ACC112 (cell line): ENCODE measurements around the gene EPC2.
A peak's percentile ranks its signal among the peaks of the same experiment; 100 is the strongest.
"Not testable (repeated sequence)": the region's sequence is repeated elsewhere in the genome, so short reads cannot be mapped to it uniquely, and the experiment has no call there.

Source experiments
- H2AFZ ChIP-seq: fragments of 200-600 bp; sonication (generic); one replicate; pipeline ENCODE4 v1.6.0; 2017; ENCODE audit warnings: antibody characterized with exemption, low read length; ENCODE audit not compliant: unreplicated experiment
- H3K27ac ChIP-seq: fragments of 200-600 bp; sonication (generic); 2 replicates; pipeline ENCODE4 v1.5.1; 2014; ENCODE audit warnings: low read depth, mild to moderate bottlenecking, antibody characterized with exemption, low read length, moderate library complexity
- H3K27me3 ChIP-seq: fragments of 200-600 bp; sonication (generic); 2 replicates; pipeline ENCODE4 v1.6.1; 2014; ENCODE audit warnings: mild to moderate bottlenecking, antibody characterized with exemption, low read length, moderate library complexity, mixed read lengths; ENCODE audit not compliant: insufficient read depth
- H3K36me3 ChIP-seq: fragments of 200-600 bp; sonication (generic); 2 replicates; pipeline ENCODE4 v1.6.1; 2016; ENCODE audit warnings: mild to moderate bottlenecking, antibody characterized with exemption, low read length, moderate library complexity, mixed read lengths; ENCODE audit not compliant: insufficient read depth
- H3K4me1 ChIP-seq: fragments of 200-600 bp; sonication (generic); one replicate; pipeline ENCODE4 v1.6.1; 2016; ENCODE audit warnings: low read length, mixed read lengths; ENCODE audit not compliant: insufficient read depth, unreplicated experiment, control insufficient read depth
- H3K4me3 ChIP-seq: fragments of 200-600 bp; sonication (generic); 2 replicates; pipeline ENCODE4 v1.5.1; 2014; ENCODE audit warnings: mild to moderate bottlenecking, low read depth, low read length
- H3K79me2 ChIP-seq: fragments of 200-600 bp; sonication (generic); one replicate; pipeline ENCODE4 v1.6.0; 2016; ENCODE audit warnings: low read length; ENCODE audit not compliant: control insufficient read depth, unreplicated experiment, insufficient read depth

Gene EPC2

DNA sequence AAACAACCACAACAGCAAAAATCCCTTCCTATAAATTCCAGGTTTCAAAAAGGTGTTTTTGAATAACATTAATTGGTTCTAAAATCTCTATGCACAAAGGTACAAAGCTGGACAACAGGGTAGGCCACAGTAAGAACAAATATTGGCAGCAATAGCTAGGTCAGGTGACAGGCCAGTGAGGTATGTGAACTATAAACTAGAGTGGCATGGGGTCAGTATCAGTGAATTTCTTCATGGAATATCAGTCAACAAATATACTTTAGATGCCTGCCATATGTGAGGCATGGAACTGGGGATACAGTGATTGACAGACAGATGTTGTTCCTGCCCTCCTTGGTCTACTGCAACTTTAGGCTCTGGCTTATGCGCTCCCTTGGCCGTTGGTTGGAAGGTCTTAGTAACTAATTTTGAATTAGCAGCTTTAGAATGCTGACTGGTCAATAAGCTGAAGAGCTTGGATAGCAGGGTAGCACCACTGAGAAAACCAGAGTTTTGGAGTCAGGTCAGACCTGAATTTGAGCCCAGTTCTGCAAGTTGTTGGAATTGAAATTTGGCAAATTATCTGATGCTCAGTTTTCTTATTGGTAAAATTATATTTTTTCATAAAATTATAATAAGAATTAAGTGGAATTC, 2.3 kb upstream of the EPC2 start:
- Histone ChIP-seq H3K4me3 (no peak overlapping the region), H3K27ac (no peak overlapping the region), H3K4me1 (peaks cover 19% of the 10 kb centered on the region), H3K36me3 (no peaks in the 10 kb centered on the region), H3K27me3 (no peaks in the 10 kb centered on the region), H3K79me2 (peaks cover 19% of the 10 kb centered on the region), H2AFZ (peak overlapping the region; percentile 18)

DNA sequence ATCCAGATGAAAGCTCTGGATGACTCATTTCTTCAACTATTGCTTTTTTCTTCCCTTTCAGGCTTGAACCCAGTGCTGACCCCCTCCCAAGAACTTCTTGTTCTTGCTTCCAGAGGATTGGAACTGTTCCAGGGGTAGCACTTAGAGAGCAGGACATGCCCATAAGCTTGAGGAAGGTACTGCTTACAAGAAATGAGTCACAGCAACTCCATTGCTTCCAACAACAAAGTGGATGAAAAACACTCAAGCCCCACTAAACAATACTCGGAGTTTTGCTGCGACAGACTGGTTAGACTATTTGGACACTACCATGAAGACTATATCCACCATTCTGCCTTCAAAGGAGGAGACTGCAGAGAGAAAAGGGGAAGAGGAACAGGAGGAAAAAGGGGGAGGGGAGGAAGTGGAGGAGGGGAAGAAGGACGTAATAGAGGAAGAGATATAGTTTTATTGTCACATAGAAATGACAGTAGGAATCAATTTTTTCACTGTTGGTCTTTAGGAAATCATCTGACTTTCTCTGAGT, 1.6 kb upstream of the EPC2 start:
- H2AFZ ChIP-seq = peak overlapping the region; percentile 37
- no peaks in the 10 kb centered on the region for H3K27me3 ChIP-seq
- H3K4me3 ChIP-seq = peak overlapping the region; percentile 89
- H3K4me1 ChIP-seq = peaks cover 19% of the 10 kb centered on the region
- H3K79me2 ChIP-seq = peaks cover 26% of the 10 kb centered on the region
- H3K36me3 ChIP-seq = no peaks in the 10 kb centered on the region
- H3K27ac ChIP-seq = 0 out of 2 replicates have a peak overlapping the region, but pooled peaks have one; percentile 6

DNA sequence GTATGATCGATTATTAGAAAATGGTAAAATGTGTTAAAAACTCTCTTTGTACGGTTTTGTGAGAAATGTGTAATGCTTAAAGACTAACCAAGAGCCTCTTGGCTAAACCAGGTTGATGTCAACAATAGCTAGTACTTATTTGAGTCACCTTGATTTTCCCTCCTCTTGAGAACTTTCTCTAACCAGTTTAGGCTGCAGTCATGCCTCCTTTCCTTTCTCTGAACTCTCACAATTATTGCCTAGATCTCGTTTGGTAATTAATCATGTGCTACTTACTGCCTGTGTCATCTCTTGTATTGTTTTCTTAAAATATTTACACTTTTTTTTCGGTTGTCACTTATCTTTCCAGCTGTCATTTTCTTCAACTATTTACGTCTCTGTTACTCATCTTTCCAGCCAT, 1.1 kb upstream of the EPC2 start:
- H3K36me3 ChIP-seq = no peaks in the 10 kb centered on the region
- peaks cover 19% of the 10 kb centered on the region for H3K4me1 ChIP-seq
- no peaks in the 10 kb centered on the region for H3K27me3 ChIP-seq
- H3K79me2 ChIP-seq = peaks cover 30% of the 10 kb centered on the region
- 0 out of 2 replicates have a peak overlapping the region, but pooled peaks have one; percentile 6 for H3K27ac ChIP-seq
- H3K4me3 ChIP-seq = peak overlapping the region; percentile 89
- peak overlapping the region; percentile 92 for H2AFZ ChIP-seq

DNA sequence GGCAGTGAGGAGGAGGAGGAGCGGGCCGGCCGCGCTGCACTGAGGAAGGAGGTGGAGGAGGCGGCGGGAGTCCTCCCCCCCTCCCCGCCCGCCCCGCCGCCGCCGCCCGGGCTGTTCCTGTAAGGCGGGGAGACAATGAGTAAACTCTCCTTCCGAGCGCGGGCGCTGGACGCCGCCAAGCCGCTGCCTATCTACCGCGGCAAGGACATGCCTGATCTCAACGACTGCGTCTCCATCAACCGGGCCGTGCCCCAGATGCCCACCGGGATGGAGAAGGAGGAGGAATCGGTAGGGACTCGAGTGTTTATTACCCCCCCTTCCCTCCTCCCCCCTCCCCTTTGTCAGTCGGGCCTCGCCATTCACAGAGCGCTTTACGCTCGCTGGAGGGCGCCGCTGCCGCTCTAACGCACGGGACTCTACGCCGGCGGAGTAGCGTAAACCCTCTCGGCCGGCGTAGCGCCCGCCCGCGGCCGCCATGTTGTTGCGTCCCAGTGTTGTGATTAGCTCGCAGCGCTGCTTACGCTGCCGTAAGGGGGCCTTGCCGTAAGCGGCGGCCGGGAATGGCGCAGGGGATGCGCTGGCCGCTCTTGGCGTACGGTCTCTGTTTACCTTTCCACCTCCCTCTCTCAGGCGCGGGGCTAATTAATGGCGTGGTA, 460 bp downstream of the EPC2 start:
- H3K79me2 ChIP-seq = peaks cover 46% of the 10 kb centered on the region
- H2AFZ ChIP-seq = peak overlapping the region; percentile 61
- peak overlapping the region; percentile 90 for H3K27ac ChIP-seq
- H3K4me3 ChIP-seq = peak overlapping the region; percentile 89
- H3K4me1 ChIP-seq = peaks cover 19% of the 10 kb centered on the region
- H3K36me3 ChIP-seq = no peaks in the 10 kb centered on the region
- H3K27me3 ChIP-seq = no peaks in the 10 kb centered on the region

DNA sequence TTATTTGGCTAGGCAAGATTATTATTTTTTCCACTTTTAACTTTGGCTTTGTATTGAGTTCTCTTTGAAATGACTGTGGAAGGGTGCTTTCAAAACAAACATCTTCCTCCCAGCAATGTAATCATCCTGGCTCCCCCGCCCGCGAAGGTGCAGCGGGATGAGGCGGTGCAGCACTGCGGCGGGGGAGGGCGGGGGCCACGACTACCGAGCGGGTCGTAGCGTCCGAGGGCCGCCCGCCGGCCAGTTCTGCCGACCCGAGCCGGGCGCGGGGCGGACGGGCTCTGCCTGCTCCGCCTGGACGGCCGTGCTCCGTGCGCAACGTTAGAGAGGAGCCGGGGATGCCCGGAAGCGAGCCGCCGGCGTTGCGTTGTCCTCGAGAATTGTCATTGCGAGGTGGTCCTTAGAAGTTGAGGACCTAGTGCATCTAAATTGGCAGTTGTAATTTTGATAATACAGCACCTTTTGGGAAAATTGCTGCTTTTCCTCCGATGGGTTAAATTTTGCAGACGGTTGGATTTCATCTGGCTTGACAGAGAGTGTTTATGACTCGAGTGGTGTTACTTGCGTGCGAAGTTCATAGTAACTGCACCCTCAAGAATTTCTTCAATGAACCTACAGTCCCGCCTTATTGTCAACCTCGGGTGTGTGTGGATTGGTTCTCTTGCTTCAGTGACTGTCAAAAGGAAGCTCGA, 1.1 kb downstream of the EPC2 start:
- no peaks in the 10 kb centered on the region for H3K27me3 ChIP-seq
- H3K36me3 ChIP-seq = no peaks in the 10 kb centered on the region
- H3K4me1 ChIP-seq = peaks cover 19% of the 10 kb centered on the region
- H3K27ac ChIP-seq = peak overlapping the region; percentile 61
- peaks cover 53% of the 10 kb centered on the region for H3K79me2 ChIP-seq
- no peak overlapping the region for H2AFZ ChIP-seq
- H3K4me3 ChIP-seq = peak overlapping the region; percentile 89

DNA sequence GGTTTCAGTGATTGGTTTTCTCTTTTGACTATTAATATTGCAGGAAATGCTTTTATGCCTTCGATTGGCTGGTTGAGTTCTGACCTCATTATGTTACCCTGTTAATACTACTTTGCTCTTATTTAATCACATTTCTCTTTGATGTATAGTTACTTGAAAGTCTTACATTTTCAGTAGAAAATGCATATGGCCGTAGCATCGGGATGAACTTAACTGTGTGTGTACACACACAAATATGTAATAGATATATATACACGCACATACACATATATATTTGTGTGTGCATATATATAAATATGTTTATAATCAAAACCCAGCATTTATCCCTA, 1.6 kb downstream of the EPC2 start:
- H3K4me1 ChIP-seq = peaks cover 19% of the 10 kb centered on the region
- no peaks in the 10 kb centered on the region for H3K36me3 ChIP-seq
- H2AFZ ChIP-seq = no peak overlapping the region
- no peaks in the 10 kb centered on the region for H3K27me3 ChIP-seq
- H3K79me2 ChIP-seq = peaks cover 58% of the 10 kb centered on the region
- peak overlapping the region; percentile 32 for H3K27ac ChIP-seq
- peak overlapping the region; percentile 89 for H3K4me3 ChIP-seq

DNA sequence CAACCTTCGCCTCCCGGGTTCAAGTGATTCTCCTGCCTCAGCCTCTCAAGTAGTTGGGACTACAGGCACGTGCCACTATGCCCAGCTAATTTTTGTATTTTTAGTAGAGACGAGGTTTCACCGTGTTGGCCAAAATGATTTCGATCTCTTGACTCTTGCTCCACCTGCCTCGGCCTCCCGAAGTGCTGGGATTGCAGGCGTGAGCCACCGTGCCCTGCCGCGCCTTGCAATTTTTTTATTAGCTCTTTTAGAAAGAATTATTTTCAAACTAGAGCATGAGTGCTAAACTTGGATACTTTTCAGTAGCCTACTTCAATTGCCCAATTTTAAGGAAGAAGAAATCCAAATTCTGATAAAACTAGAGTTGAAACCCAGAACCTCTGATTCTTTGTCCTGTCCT, 3.2 kb downstream of the EPC2 start:
- H2AFZ ChIP-seq, H3K27ac ChIP-seq, H3K36me3 ChIP-seq, H3K27me3 ChIP-seq, H3K4me3 ChIP-seq: not testable (repeated sequence)
- Histone ChIP-seq H3K4me1 (peaks cover 11% of the 10 kb centered on the region), H3K79me2 (peaks cover 73% of the 10 kb centered on the region)

DNA sequence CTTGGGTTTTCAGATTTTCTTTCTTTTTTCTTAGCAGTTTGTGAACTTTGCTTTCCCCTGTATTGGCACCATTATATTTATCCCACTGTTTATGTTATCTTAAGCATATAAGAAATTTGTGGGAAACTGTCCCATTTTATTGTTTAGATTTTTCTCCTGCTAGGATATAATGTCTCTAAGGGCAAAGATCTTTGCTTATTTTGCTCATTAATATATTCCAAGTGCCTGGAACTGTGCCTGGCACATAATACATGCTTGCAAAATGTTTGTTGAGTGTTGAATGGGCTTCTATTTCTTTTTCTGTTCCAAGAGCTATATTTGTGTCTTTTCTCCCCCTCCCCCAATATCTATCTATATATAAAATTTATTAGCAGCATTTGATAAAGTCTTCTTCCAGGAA, 5.4 kb downstream of the EPC2 start:
- no peak overlapping the region for H2AFZ ChIP-seq
- no peak overlapping the region for H3K4me3 ChIP-seq
- no peak overlapping the region for H3K27ac ChIP-seq
- no peaks in the 10 kb centered on the region for H3K36me3 ChIP-seq
- H3K79me2 ChIP-seq = peaks cover 95% of the 10 kb centered on the region
- H3K4me1 ChIP-seq = no peaks in the 10 kb centered on the region
- no peaks in the 10 kb centered on the region for H3K27me3 ChIP-seq

DNA sequence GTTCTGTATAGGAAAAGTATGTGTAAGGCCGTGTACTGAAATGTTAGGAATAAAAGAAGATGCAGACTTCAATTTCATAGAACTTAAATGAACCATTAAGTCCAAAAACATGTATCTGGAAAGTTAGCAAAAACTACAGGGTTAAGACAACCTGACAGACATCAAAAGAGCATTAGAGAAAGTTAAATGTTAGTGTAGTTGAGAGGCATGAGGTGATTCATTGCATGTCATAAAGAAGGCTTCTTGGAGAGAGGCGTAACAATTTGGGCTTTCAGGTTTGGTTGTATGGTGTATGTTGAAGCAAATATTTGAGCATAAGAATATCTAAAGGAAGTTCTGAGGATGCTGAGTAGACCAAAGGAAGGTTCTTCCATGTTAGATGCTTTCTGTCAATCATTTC, 6.3 kb downstream of the EPC2 start:
- Histone ChIP-seq H3K4me3 (no peak overlapping the region), H3K27me3 (no peaks in the 10 kb centered on the region), H2AFZ (no peak overlapping the region), H3K79me2 (peaks cover 96% of the 10 kb centered on the region), H3K36me3 (no peaks in the 10 kb centered on the region), H3K4me1 (no peaks in the 10 kb centered on the region), H3K27ac (no peak overlapping the region)

DNA sequence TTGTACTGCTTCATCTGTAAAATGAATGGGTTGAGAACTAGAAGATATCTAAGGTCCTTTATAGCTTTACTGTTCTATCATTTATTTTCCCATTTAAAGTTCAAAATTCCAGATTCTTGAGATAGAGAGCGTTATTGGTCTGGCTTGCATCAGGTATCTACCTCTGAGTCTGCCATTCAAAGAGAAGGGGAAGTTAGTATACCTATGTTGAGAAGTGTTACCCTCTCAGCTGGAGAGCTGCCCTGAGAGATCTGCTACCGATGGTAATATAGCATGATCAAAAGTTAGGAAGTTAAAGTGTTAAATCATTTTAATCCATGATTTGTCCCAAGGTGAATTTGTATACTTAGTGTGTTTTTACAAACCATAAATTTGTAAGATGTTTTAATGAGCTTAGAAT, 7.4 kb downstream of the EPC2 start:
- no peak overlapping the region for H3K27ac ChIP-seq
- H3K27me3 ChIP-seq = no peaks in the 10 kb centered on the region
- peaks cover 96% of the 10 kb centered on the region for H3K79me2 ChIP-seq
- H3K36me3 ChIP-seq = no peaks in the 10 kb centered on the region
- peaks cover 6% of the 10 kb centered on the region for H3K4me1 ChIP-seq
- H2AFZ ChIP-seq = no peak overlapping the region
- H3K4me3 ChIP-seq = no peak overlapping the region
